ENCODE results near the gene REV1.
"Not testable (repeated sequence)": the region's sequence is repeated elsewhere in the genome, so short reads cannot be mapped to it uniquely, and the experiment has no call there.

Gene REV1

GRCh38 chr2:99485824-99486223 lies 4.0 kb downstream of the REV1 start:
- ATAC-seq: no peak

GRCh38 chr2:99485411-99485810 lies 4.4 kb downstream of the REV1 start:
- no peak for ATAC-seq

- no peak for ATAC-seq
Observed at GRCh38 chr2:99484205-99484604, 5.6 kb downstream of the REV1 start.

- no peak for ATAC-seq
Observed at GRCh38 chr2:99481941-99482340, 7.9 kb downstream of the REV1 start.

- no peak for ATAC-seq
Observed at GRCh38 chr2:99481527-99481926, 8.3 kb downstream of the REV1 start.

GRCh38 chr2:99480390-99480789 lies 9.4 kb downstream of the REV1 start:
- ATAC-seq: no peak

GRCh38 chr2:99478632-99479031 lies 11.2 kb downstream of the REV1 start:
- ATAC-seq: no peak

GRCh38 chr2:99477054-99477453 lies 12.8 kb downstream of the REV1 start:
- ATAC-seq: no peak

- no peak for ATAC-seq
Observed at GRCh38 chr2:99476629-99477028, 13.2 kb downstream of the REV1 start.

- not testable (repeated sequence) for ATAC-seq
Observed at GRCh38 chr2:99475095-99475494, 14.7 kb downstream of the REV1 start.

GRCh38 chr2:99473518-99474083 lies 16.2 kb downstream of the REV1 start:
- no peak for ATAC-seq

- ATAC-seq: no peak
Observed at GRCh38 chr2:99472600-99472960, 17.2 kb downstream of the REV1 start.

- no peak for ATAC-seq
Observed at GRCh38 chr2:99471654-99472599, 17.9 kb downstream of the REV1 start.

GRCh38 chr2:99470957-99471356 lies 18.9 kb downstream of the REV1 start:
- no peak for ATAC-seq

GRCh38 chr2:99470459-99470858 lies 19.4 kb downstream of the REV1 start:
- not testable (repeated sequence) for ATAC-seq

- ATAC-seq: no peak
Observed at GRCh38 chr2:99469394-99469793, 20.4 kb downstream of the REV1 start.

- no peak for ATAC-seq
Observed at GRCh38 chr2:99468155-99468554, 21.7 kb downstream of the REV1 start.

GRCh38 chr2:99467390-99467789 lies 22.4 kb downstream of the REV1 start:
- ATAC-seq: no peak

GRCh38 chr2:99461828-99462483 lies 27.9 kb downstream of the REV1 start:
- no peak for ATAC-seq

- ATAC-seq: no peak
Observed at GRCh38 chr2:99458529-99458928, 31.3 kb downstream of the REV1 start.

- ATAC-seq: no peak
Observed at GRCh38 chr2:99451686-99452085, 38.1 kb downstream of the REV1 start.

- ATAC-seq: no peak
Observed at GRCh38 chr2:99451280-99451679, 38.5 kb downstream of the REV1 start.

- peak in 1 of 2 donors; percentile 56 for ATAC-seq
Observed at GRCh38 chr2:99450199-99450598, 39.6 kb downstream of the REV1 start.

GRCh38 chr2:99448556-99448955 lies 41.3 kb downstream of the REV1 start:
- no peak for ATAC-seq
